ELR (cell line): ENCODE measurements around the gene IFT25.
A peak's percentile ranks its signal among the peaks of the same experiment; 100 is the strongest.

Source experiments
- DNase-seq: peaks from one replicate; pipeline ENCODE4 v3.0.0-alpha.2; 2015; ENCODE audit warnings: low read depth

IFT25 gene

GRCh38 chr1:53956308-53957168 lies 11.0 kb upstream of the IFT25 start:
- peak; percentile 19 for DNase-seq

- no peak for DNase-seq
These were observed 8.6 kb upstream of the IFT25 start for GRCh38 chr1:53954128-53954527.

GRCh38 chr1:53951697-53952096 lies 6.2 kb upstream of the IFT25 start:
- DNase-seq = no peak

- DNase-seq = peak; percentile 66
These were observed 3.8 kb upstream of the IFT25 start for GRCh38 chr1:53949023-53949990.

- DNase-seq = no peak
These were observed 2.8 kb upstream of the IFT25 start for GRCh38 chr1:53948291-53948690.

- no peak for DNase-seq
These were observed 1.8 kb upstream of the IFT25 start for GRCh38 chr1:53947172-53947907.

- no peak for DNase-seq
These were observed 1.0 kb upstream of the IFT25 start, which contains the start of gene LRRC42 for GRCh38 chr1:53946252-53947171. Gene LRRC42 (plus strand): TSS chr1:53946350. CDS start chr1:53952000, 5,650 bp downstream.

GRCh38 chr1:53945183-53945432 lies 391 bp downstream of the IFT25 start:
- no peak for DNase-seq

GRCh38 chr1:53944469-53945182 lies 873 bp downstream of the IFT25 start:
- peak; percentile 36 for DNase-seq

GRCh38 chr1:53943490-53944043 lies 1.9 kb downstream of the IFT25 start:
- no peak for DNase-seq

GRCh38 chr1:53943090-53943489 lies 2.4 kb downstream of the IFT25 start:
- no peak for DNase-seq

GRCh38 chr1:53942127-53942957 lies 3.2 kb downstream of the IFT25 start:
- peak; percentile 60 for DNase-seq

GRCh38 chr1:53938136-53938830 lies 7.2 kb downstream of the IFT25 start:
- DNase-seq = peak; percentile 64

GRCh38 chr1:53936430-53936829 lies 9.1 kb downstream of the IFT25 start:
- no peak for DNase-seq

GRCh38 chr1:53934170-53934765 lies 11.2 kb downstream of the IFT25 start:
- DNase-seq = no peak

- no peak for DNase-seq
These were observed 14.0 kb downstream of the IFT25 start for GRCh38 chr1:53931523-53931922.

GRCh38 chr1:53930932-53931331 lies 14.6 kb downstream of the IFT25 start:
- DNase-seq = no peak

- no peak for DNase-seq
These were observed 16.1 kb downstream of the IFT25 start for GRCh38 chr1:53929246-53929960.
